ENCODE measurements around the gene SLC2A14. TPM values are rescaled to one million over a fixed set of nuclear protein-coding genes. Genes with fewer than 3 reads are reported as not detected.
"Not testable (repeated sequence)": the region's sequence is repeated elsewhere in the genome, so short reads cannot be mapped to it uniquely, and the experiment has no call there.

Gene SLC2A14
- total RNA-seq, 3 donors from 2014 or later, result 3.7 TPM; not detected in 2

DNA sequence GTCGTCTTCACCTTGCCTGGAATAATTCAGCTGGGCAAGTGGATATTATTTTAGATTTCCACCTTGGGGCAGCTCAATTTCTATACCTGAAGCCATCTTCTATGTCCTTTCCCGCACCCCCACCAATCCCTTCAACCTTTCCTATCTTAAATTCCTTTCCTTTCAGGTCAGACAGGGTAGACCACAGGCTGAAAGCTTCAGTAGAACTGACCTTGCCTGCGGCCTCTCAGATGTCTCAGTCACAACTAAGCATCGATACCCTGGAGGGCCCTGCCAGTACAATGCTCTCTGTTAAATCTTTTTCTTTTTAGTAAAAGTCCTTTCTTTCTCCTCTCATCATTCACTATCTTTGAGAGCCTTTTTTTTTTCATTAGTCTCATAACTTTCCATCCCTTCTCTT lies 38.9 kb downstream of the SLC2A14 start:
- peaks cover 4% of the 10 kb centered on the region for H3K27me3 Mint-ChIP-seq (ENCODE audit: low read depth)
- H3K36me3 Mint-ChIP-seq (ENCODE audit: insufficient read depth), result no peaks in the 10 kb centered on the region
- no peak overlapping the region for H3K4me3 Mint-ChIP-seq
- H3K9me3 Mint-ChIP-seq, result no peaks in the 10 kb centered on the region
- DNase-seq (no peak), ATAC-seq (no peak)
- no peaks in the 10 kb centered on the region for H3K4me1 Mint-ChIP-seq (ENCODE audit: low read depth)

DNA sequence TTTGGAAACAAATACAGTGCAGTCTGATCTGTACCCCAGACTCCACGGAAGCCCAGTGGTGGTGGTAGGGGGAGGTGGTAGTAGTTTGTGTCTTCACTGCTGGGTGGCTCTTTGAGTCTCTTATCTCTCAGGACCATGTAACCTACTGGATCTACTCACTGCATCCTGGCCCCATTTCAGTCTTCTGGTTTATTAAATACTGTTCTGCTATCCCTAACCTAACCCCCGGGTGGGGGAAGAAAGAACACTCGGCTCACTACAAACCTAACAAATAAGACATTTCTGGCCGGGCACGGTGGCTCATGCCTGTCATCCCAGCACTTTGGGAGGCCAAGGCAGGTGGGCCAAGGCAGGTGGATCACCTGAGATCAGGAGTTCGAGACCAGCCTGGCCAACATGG lies 39.5 kb downstream of the SLC2A14 start:
- not testable (repeated sequence) for H3K4me1 Mint-ChIP-seq (ENCODE audit: low read depth); H3K9me3 Mint-ChIP-seq; DNase-seq; H3K36me3 Mint-ChIP-seq (ENCODE audit: insufficient read depth); H3K4me3 Mint-ChIP-seq; H3K27me3 Mint-ChIP-seq (ENCODE audit: low read depth); ATAC-seq

DNA sequence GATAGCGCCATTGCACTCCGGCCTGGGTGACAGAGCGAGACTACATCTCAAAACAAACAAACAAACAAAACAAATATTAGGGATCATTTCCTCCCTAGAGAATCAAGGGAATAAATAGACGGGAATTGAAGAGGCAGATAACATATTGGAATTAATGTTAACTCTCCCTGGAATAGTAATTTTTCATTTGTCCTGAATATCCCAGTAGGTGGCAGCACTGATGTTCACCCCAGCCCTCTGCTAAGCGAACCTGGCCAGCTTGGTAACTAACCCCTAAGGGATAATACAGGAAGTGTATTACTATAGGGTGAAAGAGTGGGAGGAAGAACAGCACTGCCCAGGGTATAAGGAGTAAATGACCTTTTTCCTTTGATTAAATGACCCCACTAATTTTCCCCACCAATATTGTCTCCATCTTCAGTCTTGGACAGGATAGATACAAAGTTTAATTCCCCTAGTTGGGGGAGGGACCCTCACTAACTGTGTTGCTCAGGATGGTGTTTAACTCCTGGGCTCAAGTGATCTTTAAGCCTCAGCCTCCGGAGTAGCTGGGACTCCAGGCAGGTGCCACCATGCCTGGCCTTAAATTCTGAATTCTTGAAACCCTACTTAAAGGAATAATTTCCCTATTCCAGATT lies 40.5 kb downstream of the SLC2A14 start:
- ATAC-seq (peak in 1 of 2 donors; percentile 63), DNase-seq (peak; percentile 9)
- peaks cover 4% of the 10 kb centered on the region for H3K27me3 Mint-ChIP-seq (ENCODE audit: low read depth)
- no peaks in the 10 kb centered on the region for H3K36me3 Mint-ChIP-seq (ENCODE audit: insufficient read depth)
- no peaks in the 10 kb centered on the region for H3K4me1 Mint-ChIP-seq (ENCODE audit: low read depth)
- no peak overlapping the region for H3K4me3 Mint-ChIP-seq
- no peaks in the 10 kb centered on the region for H3K9me3 Mint-ChIP-seq

DNA sequence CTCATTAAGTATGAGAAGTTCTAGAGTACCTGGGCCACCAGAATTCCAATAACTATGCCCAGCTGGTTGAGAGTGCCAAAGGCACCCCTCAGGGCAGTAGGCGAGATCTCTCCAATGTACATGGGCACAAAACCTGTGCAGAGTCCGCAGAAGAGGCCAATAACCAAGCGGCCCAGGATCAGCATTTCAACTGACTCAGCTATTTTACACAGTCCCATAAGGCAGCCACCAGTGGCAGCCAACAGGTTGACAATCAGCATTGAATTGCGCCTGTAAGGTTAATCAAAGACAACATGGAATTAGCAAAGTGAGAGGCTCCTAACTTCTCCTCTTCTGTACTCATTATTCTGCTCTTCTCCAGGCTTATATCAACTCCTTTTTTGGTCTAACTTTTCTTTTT lies 43.0 kb downstream of the SLC2A14 start:
- not testable (repeated sequence) for H3K36me3 Mint-ChIP-seq (ENCODE audit: insufficient read depth); H3K4me3 Mint-ChIP-seq; H3K4me1 Mint-ChIP-seq (ENCODE audit: low read depth); DNase-seq; H3K27me3 Mint-ChIP-seq (ENCODE audit: low read depth); ATAC-seq; H3K9me3 Mint-ChIP-seq

DNA sequence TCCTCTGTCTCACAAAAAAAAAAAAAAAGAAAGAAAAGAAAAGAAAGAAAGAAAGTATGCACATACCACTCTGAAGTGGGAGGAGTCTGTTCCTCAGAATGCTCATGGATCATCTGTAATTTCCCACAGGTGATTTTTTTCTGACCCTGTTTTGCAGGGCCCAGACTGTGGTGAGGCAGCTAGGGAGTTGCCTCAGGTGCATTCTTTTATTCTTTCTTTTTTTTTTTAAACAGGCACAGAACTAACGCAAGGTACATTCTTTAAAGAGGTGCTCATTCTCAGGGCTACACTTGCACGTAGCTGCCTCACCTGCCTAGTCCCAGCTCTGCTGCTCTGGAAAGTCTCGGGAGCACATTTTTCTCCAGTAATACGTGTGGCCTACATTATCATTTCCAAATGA lies 47.0 kb downstream of the SLC2A14 start:
- H3K9me3 Mint-ChIP-seq; H3K36me3 Mint-ChIP-seq (ENCODE audit: insufficient read depth); H3K4me1 Mint-ChIP-seq (ENCODE audit: low read depth); H3K27me3 Mint-ChIP-seq (ENCODE audit: low read depth); H3K4me3 Mint-ChIP-seq; ATAC-seq; DNase-seq: not testable (repeated sequence)

DNA sequence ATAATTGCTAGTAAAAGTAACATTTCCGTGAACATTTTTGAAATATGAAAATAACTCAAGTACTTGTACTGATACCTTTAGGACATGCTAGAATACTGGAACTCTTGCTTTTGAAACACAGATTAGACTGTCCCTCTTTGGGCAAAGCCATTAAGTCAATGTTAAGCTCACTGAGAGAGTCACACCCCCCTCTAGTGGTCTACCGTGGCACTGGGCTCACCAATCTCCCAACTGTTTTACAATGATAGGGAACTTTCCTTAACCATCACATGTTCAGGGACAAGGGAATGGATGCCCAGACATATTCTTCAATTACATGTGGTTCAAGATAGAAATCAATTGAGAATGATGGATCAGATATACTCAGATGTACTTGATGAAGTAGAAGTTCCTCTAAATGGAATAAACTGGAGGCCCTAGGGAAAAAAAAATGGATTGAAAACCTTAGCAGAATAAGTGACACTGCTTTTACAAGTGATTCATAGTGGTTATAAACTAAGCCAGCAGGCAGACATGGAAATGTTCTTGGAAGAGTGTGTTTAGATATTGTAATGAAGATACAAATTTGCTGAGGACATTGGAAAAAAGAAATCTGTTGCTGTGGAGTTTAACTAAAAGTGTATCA lies 65.7 kb downstream of the SLC2A14 start:
- peak; percentile 51 to 63 for ATAC-seq
- H3K27me3 Mint-ChIP-seq (ENCODE audit: low read depth), result peaks cover 5% of the 10 kb centered on the region
- no peaks in the 10 kb centered on the region for H3K36me3 Mint-ChIP-seq (ENCODE audit: insufficient read depth)
- peak; percentile 48 for DNase-seq
- no peak overlapping the region for H3K4me3 Mint-ChIP-seq
- H3K4me1 Mint-ChIP-seq (ENCODE audit: low read depth), result no peaks in the 10 kb centered on the region
- no peaks in the 10 kb centered on the region for H3K9me3 Mint-ChIP-seq

DNA sequence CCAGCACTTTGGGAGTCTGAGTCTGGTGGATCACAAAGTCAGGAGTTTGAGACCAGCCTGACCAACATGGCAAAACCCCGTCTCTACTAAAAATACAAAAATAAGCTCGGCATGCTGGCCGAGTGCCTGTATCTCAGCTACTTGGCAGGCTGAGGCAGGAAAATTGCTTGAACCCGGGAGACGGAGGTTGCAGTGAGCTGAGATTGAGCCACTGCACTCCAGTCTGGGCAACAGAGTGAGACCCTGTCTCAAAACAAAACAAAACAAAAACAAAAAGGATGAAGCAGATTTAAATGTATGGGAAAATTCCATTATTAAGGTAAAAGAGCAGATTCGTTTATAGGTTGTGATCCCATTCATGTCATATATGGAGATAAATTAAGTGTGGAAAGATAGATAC lies 66.4 kb downstream of the SLC2A14 start:
- not testable (repeated sequence) for H3K4me3 Mint-ChIP-seq; H3K36me3 Mint-ChIP-seq (ENCODE audit: insufficient read depth); H3K9me3 Mint-ChIP-seq; H3K27me3 Mint-ChIP-seq (ENCODE audit: low read depth); H3K4me1 Mint-ChIP-seq (ENCODE audit: low read depth); ATAC-seq; DNase-seq

DNA sequence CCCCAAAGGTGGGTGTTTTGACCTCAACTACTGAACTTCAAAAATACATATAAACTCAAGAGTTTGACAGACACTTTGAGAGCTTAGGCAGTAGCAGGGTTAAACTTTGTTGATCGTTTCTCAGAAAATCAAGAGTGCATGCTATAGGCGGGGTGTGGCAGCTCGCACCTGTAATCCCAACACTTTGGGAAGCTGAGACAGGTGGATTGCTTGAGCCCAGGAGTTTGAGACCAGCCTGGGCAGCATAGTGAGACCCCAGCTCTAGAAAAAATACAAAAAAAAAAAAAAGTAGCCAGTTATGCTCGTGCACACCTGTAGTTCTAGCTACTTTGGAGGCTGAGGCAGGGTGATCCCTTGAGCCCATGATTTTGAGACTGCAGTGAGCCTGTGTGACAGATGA lies 71.3 kb downstream of the SLC2A14 start:
- no peaks in the 10 kb centered on the region for H3K9me3 Mint-ChIP-seq
- no peak for ATAC-seq
- H3K4me1 Mint-ChIP-seq (ENCODE audit: low read depth), result no peaks in the 10 kb centered on the region
- no peaks in the 10 kb centered on the region for H3K36me3 Mint-ChIP-seq (ENCODE audit: insufficient read depth)
- DNase-seq, result no peak
- H3K27me3 Mint-ChIP-seq (ENCODE audit: low read depth), result no peaks in the 10 kb centered on the region
- no peak overlapping the region for H3K4me3 Mint-ChIP-seq

DNA sequence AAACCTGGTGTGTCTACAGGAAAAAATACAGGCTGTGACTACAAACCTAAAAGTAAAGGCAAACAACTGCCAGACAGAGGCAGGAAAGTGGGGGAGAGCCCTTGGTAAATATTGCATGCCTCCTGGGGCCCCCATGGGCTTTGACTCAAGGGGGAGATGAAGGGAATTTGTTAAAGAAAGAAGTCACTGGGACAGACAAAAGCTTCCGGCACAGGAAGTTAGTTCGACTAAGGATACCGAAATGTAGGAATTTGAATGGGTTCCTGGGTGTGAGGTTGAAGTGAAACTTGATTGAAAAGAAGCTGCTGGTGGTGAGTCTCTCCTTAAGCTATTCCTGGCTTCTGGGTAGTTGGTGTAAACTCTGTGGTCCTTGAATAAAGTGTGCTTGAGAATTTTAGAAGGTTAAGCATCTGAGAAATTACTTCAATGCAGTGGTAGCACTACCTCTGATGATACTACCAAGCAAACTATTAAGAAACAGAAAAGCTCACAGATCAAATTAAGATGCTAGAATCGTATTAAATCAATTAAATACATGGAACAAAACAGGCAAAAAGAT lies 73.9 kb downstream of the SLC2A14 start:
- ATAC-seq; H3K4me3 Mint-ChIP-seq; H3K27me3 Mint-ChIP-seq (ENCODE audit: low read depth); DNase-seq; H3K36me3 Mint-ChIP-seq (ENCODE audit: insufficient read depth); H3K9me3 Mint-ChIP-seq; H3K4me1 Mint-ChIP-seq (ENCODE audit: low read depth): not testable (repeated sequence)

DNA sequence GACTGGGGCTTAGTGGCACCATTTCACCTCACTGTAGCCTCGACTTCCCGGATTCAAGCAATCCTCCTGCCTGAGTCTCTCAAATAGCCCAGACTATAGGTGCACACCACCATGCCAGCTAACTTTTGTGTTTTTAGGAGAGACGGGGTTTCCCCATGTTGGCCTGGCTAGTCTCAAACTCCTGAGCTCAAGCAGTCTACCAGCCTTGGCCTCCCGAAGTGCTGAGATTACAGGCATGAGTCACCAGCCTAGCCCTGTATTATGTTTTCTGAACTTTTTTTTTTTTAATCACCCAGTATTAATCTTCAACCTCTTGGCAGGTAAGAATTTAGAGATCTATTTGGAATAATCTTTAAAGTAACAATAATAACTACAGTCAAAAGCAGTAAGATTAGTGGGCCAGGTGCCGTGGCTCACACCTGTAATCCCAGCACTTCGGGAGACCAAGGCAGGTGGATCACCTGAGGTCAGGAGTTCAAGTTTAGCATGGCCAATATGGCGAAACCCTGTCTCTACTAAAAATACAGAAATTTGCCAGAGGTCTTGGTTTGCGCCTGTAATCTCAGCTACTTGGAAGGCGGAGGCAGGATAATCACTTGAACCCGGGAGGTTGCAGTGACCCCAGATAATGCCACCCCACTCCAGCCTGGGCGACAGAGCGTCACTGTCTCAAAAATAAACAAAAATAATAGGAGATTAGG lies 74.9 kb downstream of the SLC2A14 start:
- H3K27me3 Mint-ChIP-seq (ENCODE audit: low read depth), result peaks cover 2% of the 10 kb centered on the region
- H3K4me3 Mint-ChIP-seq, result no peak overlapping the region
- ATAC-seq (no peak), DNase-seq (no peak)
- no peaks in the 10 kb centered on the region for H3K9me3 Mint-ChIP-seq
- H3K36me3 Mint-ChIP-seq (ENCODE audit: insufficient read depth), result no peaks in the 10 kb centered on the region
- H3K4me1 Mint-ChIP-seq (ENCODE audit: low read depth), result no peaks in the 10 kb centered on the region

DNA sequence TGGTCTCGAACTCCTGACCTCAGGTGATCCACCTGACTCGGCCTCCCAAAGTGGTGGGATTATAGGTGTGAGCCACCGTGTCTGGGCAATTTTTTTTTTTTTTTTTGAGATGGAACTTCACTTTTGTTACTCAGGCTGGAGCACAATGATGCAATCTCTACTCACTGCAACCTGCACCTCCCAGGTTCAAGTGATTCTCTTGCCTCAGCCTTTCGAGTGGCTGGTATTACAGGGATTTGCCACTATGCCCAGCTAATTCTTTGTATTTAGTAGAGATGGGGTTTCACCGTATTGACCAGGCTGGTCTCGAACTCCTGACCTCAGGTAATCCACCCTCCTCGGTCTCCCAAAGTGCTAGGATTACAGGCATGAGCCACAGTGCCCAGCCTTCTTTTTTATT lies 75.4 kb downstream of the SLC2A14 start:
- not testable (repeated sequence) for H3K27me3 Mint-ChIP-seq (ENCODE audit: low read depth); DNase-seq; H3K9me3 Mint-ChIP-seq; H3K36me3 Mint-ChIP-seq (ENCODE audit: insufficient read depth); ATAC-seq; H3K4me3 Mint-ChIP-seq; H3K4me1 Mint-ChIP-seq (ENCODE audit: low read depth)

DNA sequence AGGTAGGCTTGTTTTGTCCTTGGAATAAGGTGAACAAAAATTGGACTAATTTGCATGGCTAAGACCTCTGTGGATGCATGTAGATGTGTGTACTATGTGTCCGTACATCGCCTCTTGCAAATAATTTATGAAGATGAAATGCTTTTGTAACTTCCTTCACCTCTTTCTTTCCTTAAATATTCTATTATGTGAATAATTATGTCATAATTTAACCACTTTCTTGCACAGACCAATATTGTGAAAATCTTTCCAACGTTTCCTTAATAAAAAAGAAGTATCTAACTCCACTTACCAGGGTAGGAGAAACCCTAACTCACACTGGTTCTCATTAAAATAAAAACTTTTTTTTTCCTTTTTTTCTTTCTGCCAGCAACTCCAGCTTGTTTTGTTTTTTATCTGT lies 79.5 kb downstream of the SLC2A14 start:
- DNase-seq, result no peak
- no peaks in the 10 kb centered on the region for H3K4me1 Mint-ChIP-seq (ENCODE audit: low read depth)
- H3K9me3 Mint-ChIP-seq, result no peaks in the 10 kb centered on the region
- no peak overlapping the region for H3K4me3 Mint-ChIP-seq
- H3K27me3 Mint-ChIP-seq (ENCODE audit: low read depth), result peaks cover 11% of the 10 kb centered on the region
- no peaks in the 10 kb centered on the region for H3K36me3 Mint-ChIP-seq (ENCODE audit: insufficient read depth)
- ATAC-seq, result no peak

DNA sequence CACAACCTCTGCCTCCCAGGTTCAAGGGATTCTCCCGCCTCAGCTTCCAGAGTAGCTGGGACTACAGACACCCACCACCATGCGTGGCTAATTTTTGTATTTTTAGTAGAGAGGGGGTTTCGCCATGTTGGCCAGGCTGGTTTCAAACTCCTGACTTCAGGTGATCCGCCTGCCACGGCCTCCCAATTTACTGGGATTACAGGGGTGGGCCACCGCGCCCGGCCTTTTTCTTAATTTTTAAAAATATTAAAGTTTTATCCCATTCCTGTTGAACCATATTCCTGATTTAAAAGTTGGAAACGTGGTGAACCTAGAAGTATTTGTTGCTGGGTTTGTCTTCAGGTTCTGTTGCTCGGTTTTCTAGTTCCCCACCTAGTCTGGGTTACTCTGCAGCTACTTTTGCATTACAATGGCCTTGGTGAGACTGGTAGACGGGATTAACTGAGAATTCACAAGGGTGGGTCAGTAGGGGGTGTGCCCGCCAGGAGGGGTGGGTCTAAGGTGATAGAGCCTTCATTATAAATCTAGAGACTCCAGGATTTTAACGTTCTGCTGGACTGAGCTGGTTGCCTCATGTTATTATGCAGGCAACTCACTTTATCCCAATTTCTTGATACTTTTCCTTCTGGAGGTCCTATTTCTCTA lies 83.7 kb downstream of the SLC2A14 start, which contains the start of gene NANOG:
Gene NANOG, plus strand, starts transcription at position 519 of the 645 bp plus-strand sequence. CDS start 213 bp downstream, outside the sequence.
- not testable (repeated sequence) for H3K9me3 Mint-ChIP-seq; DNase-seq; H3K4me1 Mint-ChIP-seq (ENCODE audit: low read depth); H3K36me3 Mint-ChIP-seq (ENCODE audit: insufficient read depth); H3K4me3 Mint-ChIP-seq; ATAC-seq
- peaks cover 25% of the 10 kb centered on the region for H3K27me3 Mint-ChIP-seq (ENCODE audit: low read depth)

DNA sequence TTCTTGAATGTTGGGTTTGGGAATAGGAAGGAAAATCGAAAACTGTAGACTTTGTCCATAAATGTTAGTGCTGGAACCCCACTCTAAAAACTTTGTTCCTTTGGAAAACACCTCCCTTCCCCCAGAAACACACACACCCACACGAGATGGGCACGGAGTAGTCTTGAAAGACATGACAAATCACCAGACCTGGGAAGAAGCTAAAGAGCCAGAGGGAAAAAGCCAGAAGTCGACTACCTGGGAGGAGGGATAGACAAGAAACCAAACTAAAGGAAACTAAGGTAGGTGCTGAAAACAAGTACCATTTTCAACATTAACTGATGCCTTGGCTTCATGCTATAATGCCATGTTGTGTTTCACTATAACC lies 84.4 kb downstream of the SLC2A14 start:
- H3K9me3 Mint-ChIP-seq, result no peaks in the 10 kb centered on the region
- no peak overlapping the region for H3K4me3 Mint-ChIP-seq
- no peak for DNase-seq
- no peaks in the 10 kb centered on the region for H3K4me1 Mint-ChIP-seq (ENCODE audit: low read depth)
- ATAC-seq, result no peak
- H3K27me3 Mint-ChIP-seq (ENCODE audit: low read depth), result peaks cover 22% of the 10 kb centered on the region
- no peaks in the 10 kb centered on the region for H3K36me3 Mint-ChIP-seq (ENCODE audit: insufficient read depth)

All from activated T-cell treated with anti-CD3 and anti-CD28 coated beads, Interleukin-2, amount 50 U/mL, for 4 hours (primary cell).